Retinal pigment epithelial cell (primary cell): ENCODE measurements around the gene MRPS6.

Source experiments
- DNase-seq: peaks from one replicate; pipeline ENCODE4 v3.0.0-alpha.2; 2010; ENCODE audit warnings: low read depth
- H3K4me3 ChIP-seq: 2 replicates; pipeline ENCODE4 v1.5.1; 2011; ENCODE audit warnings: mild to moderate bottlenecking, low read length, control low read depth, moderate library complexity
- CTCF ChIP-seq: conservative IDR thresholded peaks from 2 replicates; pipeline ENCODE4 v1.5.1; 2011; ENCODE audit warnings: low read depth, low read length, control low read depth, inconsistent platforms

MRPS6 gene

GRCh38 chr21:34183331-34183928, 110.1 kb downstream of the MRPS6 start:
- no peak for DNase-seq
- TF ChIP-seq CTCF = no peak
- H3K4me3 ChIP-seq = no peak overlapping the region

- no peak for DNase-seq
- H3K4me3 ChIP-seq = no peak overlapping the region
- no peak for TF ChIP-seq CTCF
These were observed 110.9 kb downstream of the MRPS6 start for GRCh38 chr21:34184232-34184631.

- DNase-seq = peak; percentile 86
- H3K4me3 ChIP-seq = no peak overlapping the region
- no peak for TF ChIP-seq CTCF
These were observed 111.8 kb downstream of the MRPS6 start for GRCh38 chr21:34185026-34185750.

GRCh38 chr21:34186109-34186719, 112.8 kb downstream of the MRPS6 start:
- TF ChIP-seq CTCF = no peak
- no peak overlapping the region for H3K4me3 ChIP-seq
- DNase-seq = peak; percentile 91

- H3K4me3 ChIP-seq = no peak overlapping the region
- TF ChIP-seq CTCF = no peak
- DNase-seq = no peak
These were observed 114.6 kb downstream of the MRPS6 start for GRCh38 chr21:34187935-34188334.

GRCh38 chr21:34189506-34189905, 116.1 kb downstream of the MRPS6 start:
- TF ChIP-seq CTCF = no peak
- H3K4me3 ChIP-seq = no peak overlapping the region
- no peak for DNase-seq
